ENCODE results near the gene CDRT4.

CDRT4 gene

DNA sequence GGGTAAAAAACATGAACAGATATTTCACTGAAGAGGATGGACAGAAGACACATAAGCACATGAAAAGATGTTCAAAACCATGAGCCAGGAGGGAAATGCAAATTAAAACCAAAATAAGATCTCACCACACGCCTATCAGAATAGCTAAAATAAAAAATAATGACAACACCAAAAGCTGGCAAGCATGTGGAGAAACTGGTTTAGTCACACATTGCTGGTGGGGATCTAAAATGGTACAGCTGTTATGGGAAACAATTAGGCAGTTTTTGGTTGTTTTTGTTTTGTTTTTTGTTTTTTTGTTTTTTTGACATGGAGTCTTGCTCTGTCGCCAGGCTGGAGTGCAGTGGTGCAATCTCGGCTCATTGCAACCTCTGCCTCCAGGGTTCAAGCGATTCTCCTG is 81.3 kb downstream of the CDRT4 start:
- no peak for DNase-seq
